Sciatic nerve (tissue), 2 donors: ENCODE measurements around the gene MGRN1. TPM values are rescaled to one million over a fixed set of nuclear protein-coding genes. Genes with fewer than 3 reads are reported as not detected.

Experiments
- ATAC-seq: fragments of 200-7000 bp; cut with Tn5 transposase; one replicate; pipeline ENCODE4 v1.9.1; 2020; ENCODE audit warnings: mild to moderate bottlenecking, moderate library complexity
- DNase-seq: peaks from one replicate; pipeline ENCODE4 v3.0.0-alpha.2; 2020; ENCODE audit warnings: low spot score
- intact Hi-C: fragments of 100-400 bp; cut with DNase I; formaldehyde crosslinking; loops from one replicate; pipeline ENCODE4 v1.14.2; 2022
- total RNA-seq: library from RNA; stranded (reverse); fragmentation: NEBNext Ultra II Directional; extraction: Animal tissue kit (Norgen Biotek cat#: 25700); gene quantifications from one replicate; pipeline ENCODE4 v1.2.1, GENCODE V29; 2021
- donor health status: DM: no; HTN: no; CAD: no.
- donor health status: DM: no; HTN: no; CAD: no.

MGRN1 gene
- total RNA-seq, 1 donor from 2014 or later = 75.3 TPM

GRCh38 chr16:4664538-4665418 lies 40.2 kb downstream of the MGRN1 start:
- ATAC-seq (peak; percentile 63), DNase-seq (peak; percentile 79)
- intact Hi-C loops = no loop called here

DNA sequence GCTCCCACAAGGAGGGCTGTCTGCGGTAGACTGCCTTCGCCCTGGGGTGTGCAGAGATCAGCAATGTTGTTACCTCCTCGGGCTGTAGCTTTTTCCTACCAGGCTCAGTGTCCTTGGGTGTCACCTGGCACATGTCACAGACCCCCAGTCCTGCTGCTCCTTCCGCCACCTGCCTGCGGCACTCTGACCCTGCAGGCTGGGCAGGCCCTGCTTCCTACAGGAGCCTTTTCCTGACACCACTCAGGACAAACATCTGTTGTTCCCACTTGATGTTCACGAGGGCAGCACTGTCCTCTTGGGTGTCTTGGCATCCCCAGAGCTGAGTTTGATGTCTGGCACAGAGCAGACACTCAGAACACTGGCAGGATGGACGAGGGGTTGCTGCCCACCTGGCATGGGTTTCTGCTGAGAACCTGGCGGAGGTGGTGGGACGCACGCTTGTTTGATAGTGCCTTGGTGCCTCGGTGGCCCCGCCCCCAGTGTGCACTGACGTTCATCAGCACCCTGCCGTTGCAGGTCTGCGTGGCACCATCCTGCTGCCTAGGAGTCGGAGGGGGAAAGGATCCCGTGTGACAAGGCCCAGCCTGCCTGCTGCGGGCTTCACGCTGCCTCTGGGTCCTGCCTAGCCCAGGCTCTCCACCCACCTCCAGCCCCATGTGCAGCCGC lies 42.0 kb downstream of the MGRN1 start:
- no peak for ATAC-seq
- intact Hi-C loops = no loop called here

GRCh38 chr16:4667203-4667963 lies 42.8 kb downstream of the MGRN1 start:
- DNase-seq (no peak), ATAC-seq (no peak)
- intact Hi-C loops = no loop called here

More for the DNA sequence above, 42.0 kb downstream of the MGRN1 start:
- peak; percentile 53 for DNase-seq

DNA sequence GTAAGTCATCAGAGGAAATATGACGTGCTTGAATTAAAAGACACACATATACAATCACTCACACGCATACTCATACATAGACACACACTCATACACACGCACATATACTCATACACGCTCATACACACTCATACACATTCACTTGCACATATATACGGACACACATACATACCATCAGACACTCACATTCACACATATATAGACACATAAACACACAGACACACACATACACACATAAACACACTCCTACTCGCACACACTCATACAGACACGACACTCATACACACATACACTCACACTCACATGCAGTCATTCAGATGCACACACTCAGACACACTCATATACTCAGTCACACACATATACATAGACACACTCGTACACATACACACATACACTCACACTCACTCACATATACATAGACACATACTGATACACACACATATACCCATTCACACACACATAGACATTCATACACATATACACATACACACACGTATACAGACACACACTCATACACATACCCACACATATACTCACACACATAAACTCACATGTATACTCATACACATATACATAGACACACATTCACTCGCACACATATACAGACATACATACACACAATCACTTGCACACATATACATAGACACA lies 43.8 kb downstream of the MGRN1 start:
- intact Hi-C loops = no loop called here
- no peak for DNase-seq
- ATAC-seq = no peak

GRCh38 chr16:4673387-4674046 lies 48.9 kb downstream of the MGRN1 start:
- ATAC-seq = no peak
- DNase-seq = no peak
- intact Hi-C loops = no loop called here

GRCh38 chr16:4674926-4675530 lies 50.4 kb downstream of the MGRN1 start:
- DNase-seq = no peak
- intact Hi-C loops = no loop called here
- no peak for ATAC-seq

DNA sequence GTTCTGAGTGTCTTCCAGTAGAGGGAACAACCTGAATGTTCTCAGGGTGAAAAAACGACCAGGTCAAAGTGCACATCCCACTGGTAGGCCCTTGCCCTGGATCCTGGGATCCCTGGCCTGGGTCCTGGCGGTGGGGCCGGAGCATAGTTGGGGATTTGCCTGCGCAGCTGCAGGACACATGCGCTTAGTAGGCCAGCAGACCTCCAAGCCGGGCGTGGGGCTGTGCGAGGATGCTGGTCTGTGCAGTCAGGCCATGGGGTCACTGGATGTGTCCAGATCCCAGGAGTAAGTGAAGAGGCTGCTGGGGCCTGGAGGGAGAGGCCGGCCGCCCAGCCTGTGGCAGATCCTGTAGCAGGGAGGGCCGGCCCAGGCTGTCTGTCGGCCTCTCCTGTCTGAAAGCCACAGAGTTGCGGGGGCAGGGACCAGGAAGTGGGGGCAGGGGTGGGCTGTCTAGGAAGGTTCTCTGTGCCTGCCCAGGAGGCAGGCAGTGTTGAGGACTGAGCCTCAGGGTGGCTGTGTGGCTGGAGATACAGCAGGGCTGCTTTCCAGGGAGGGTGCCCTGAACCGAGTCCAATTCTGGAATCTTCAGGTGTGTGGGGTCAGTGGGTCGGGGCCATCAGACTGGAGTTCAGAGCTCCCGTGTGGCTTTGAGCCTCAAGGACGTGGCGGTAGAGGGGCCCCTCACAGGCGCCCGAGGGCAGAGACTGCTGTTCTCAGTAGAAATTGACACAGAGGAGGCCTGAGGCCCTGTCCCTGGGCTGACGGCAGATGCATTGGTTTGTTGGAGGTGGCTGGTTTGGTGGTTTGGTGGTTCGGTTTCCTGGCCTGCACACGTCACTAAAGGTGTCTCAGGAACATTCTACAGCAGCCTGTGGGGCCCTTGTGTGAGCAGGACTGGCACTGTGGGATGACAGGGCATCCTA lies 51.5 kb downstream of the MGRN1 start:
- no peak for ATAC-seq
- intact Hi-C loops = no loop called here
- no peak for DNase-seq

- no peak for DNase-seq
- intact Hi-C loops = no loop called here
- no peak for ATAC-seq
Observed at GRCh38 chr16:4676831-4677230, 52.2 kb downstream of the MGRN1 start.

- ATAC-seq (no peak), DNase-seq (no peak)
- intact Hi-C loops = no loop called here
Observed at GRCh38 chr16:4677390-4677789, 52.8 kb downstream of the MGRN1 start.

GRCh38 chr16:4677994-4678393 lies 53.4 kb downstream of the MGRN1 start:
- ATAC-seq (no peak), DNase-seq (no peak)
- intact Hi-C loops = no loop called here

DNA sequence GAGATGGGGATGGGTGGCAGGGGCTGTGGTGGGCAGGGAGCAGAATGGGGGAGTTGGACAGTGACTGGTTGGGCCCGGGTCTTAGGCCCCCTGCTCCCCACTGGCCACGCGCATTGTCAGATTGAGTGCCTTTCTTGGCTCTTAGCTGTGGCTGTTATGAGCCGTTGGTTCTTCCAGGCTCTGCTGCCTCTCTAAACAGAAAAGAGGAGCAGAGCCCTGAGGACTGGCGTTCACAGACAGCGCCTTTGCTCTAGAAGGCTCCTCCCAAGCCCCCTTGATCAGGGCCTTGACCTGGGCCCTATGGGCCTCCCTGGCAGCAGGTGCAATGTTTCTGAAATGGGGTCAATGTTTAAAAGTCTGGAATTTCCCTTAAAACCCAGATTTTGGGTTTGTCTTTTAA lies 54.0 kb downstream of the MGRN1 start:
- intact Hi-C loops = no loop called here
- no peak for ATAC-seq

GRCh38 chr16:4679156-4679849 lies 54.7 kb downstream of the MGRN1 start:
- DNase-seq = no peak
- ATAC-seq = peak; percentile 2
- intact Hi-C loops = no loop called here

More for the DNA sequence above, 54.0 kb downstream of the MGRN1 start:
- no peak for DNase-seq

DNA sequence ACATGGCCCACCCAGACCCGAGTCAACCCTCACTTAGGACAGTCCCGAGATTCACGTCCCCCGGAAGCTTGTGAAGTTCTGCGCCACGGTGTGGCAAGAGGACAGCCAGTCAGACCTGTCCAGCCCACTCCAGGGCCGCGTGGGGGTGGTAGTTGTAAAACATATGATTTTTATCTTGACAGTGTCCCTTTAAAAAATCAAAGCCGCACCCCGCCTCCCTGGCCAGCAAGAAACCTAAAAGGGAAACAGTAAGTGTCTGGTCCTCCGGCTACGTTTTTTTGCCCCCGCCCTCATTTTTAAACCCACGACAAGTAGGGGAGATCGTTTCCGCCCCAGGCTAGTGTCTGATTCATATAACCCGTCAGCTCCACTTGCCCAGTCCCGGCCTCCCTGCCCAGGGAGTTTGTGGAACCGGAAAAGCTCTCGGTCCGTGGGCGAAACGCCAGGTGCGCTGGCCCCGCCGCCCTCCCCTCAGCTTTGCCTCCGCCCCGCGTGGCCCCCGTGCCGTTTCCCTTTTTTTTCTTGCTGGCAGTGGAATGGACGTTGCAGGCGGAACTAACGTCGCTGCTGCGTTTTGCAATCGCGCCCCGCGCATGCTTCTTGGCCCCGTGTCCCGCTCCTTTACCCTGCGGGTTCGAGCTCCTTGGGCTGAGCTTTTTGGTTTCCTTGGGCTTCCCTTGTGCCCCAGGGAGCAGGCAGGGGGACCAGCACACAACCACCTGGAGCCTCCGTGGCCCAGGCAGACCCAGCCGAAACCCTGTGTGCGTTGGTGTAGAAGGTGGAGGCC lies 55.4 kb downstream of the MGRN1 start:
- ATAC-seq (peak; percentile 77), DNase-seq (peak; percentile 87)
- intact Hi-C loops = no loop called here

GRCh38 chr16:4680673-4681470 lies 56.2 kb downstream of the MGRN1 start:
- DNase-seq (no peak), ATAC-seq (no peak)
- intact Hi-C loops = no loop called here

- DNase-seq (no peak), ATAC-seq (no peak)
- intact Hi-C loops = no loop called here
Observed at GRCh38 chr16:4681471-4682083, 57.0 kb downstream of the MGRN1 start.
